Stimulated activated CD8-positive, alpha-beta memory T cell treated with anti-CD3 and anti-CD28 coated beads, Interleukin-2, amount 100 ng/mL, for 1 hour (primary cell): ENCODE data around the gene SLC35E2B.

ENCODE experiments used
- DNase-seq, 2 donors: peaks; one replicate each; pipeline ENCODE4 v3.0.0-alpha.2; 2020; ENCODE audit warnings: low read depth in 2 of 2

The SLC35E2B gene

GRCh38 chr1:1624443-1625403 lies 67.9 kb downstream of the SLC35E2B start:
- no peak for DNase-seq

- no peak for DNase-seq
These were observed 68.8 kb downstream of the SLC35E2B start for GRCh38 chr1:1623631-1624442.

- DNase-seq, result no peak
These were observed 69.4 kb downstream of the SLC35E2B start for GRCh38 chr1:1623181-1623630.

DNA sequence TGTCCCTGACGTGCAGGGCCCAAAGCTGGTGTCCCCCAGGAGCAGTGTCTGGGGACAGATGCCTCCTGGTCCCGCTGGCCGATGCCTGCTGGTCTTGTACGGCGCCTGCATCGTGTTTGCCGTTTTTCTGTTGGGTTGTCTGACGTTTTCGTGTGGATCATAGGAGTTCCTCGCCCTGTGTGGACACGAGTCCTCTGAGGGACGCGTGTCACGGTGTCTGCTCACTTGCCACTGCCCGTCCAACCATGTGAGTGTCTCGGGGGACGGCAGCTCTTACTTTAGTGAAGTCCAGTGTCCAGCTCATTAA lies 69.9 kb downstream of the SLC35E2B start:
- no peak for DNase-seq

- DNase-seq, result no peak
These were observed 70.4 kb downstream of the SLC35E2B start for GRCh38 chr1:1622010-1622787.

DNA sequence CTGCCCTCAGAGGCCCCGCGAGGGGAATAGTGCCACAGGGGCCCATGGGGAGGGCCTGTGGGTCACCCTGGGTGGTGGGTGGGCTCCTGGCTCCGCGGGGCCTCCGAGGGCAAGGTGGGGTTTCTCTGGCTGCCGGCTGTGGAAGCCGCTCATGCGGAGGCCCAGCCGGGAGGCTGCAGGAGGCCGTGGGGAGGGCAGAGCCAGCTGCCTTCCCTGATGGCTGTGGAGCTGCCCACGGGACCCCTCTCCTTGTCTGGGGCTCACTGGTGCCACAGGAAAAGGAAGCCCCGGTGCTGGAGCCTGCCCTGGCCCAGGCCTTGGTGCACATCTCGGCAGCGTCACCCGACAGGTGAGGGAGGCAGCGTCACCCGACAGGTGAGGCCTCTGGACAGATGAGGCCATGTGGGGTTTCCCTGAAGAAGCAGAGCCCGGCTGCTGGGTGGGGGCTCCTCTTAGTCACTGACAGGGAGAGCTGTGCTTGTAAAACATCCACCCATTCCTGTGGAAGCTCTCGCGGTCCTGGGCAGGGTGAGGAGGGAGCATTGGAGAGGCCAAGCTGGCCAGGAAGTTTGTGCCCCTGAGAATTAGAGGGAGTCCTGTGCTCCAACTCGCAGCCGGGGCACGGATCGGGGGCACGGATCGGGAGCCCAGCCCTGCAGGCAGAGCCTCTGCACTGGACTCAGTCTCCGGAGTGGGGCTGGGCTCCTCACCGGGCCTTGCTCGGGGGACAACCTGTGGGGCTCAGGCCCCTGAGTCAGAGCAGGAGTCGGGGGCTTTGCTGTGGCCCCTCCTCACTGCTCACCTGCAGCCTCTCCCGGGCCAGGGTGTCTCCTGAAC lies 71.2 kb downstream of the SLC35E2B start:
- DNase-seq, result no peak

- no peak for DNase-seq
These were observed 72.0 kb downstream of the SLC35E2B start for GRCh38 chr1:1620433-1621139.

GRCh38 chr1:1619917-1620361 lies 72.7 kb downstream of the SLC35E2B start:
- DNase-seq, result no peak

GRCh38 chr1:1618396-1619068 lies 74.1 kb downstream of the SLC35E2B start:
- no peak for DNase-seq

DNA sequence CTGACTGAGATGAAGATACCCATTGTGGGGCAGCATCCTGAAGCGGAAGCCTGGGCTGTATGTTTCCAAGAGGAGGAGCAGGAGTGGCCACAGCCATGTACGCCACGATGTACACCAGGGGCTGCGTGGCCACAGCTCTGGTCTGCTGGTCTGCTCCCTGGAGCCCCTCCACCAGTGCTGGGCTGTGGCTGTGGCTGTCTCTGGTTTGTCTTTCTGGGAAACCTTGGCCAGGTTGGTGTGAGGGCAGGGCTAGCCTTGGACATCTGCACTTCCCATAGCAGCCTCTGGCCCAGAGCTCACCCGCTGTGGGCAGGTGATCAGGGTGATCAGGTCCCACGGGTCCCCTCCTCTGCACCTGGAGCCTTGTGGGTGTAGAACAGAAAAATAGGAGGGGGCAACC lies 74.7 kb downstream of the SLC35E2B start:
- no peak for DNase-seq

- DNase-seq, result no peak
These were observed 75.1 kb downstream of the SLC35E2B start for GRCh38 chr1:1617516-1617915.

GRCh38 chr1:1616838-1617237 lies 75.8 kb downstream of the SLC35E2B start:
- no peak for DNase-seq

- no peak for DNase-seq
These were observed 76.4 kb downstream of the SLC35E2B start for GRCh38 chr1:1616045-1616790.

GRCh38 chr1:1615256-1616044 lies 77.1 kb downstream of the SLC35E2B start, which contains the start of gene MIB2:
MIB2 (plus strand) TSS chr1:1615500; CDS start chr1:1623453, 7,953 bp downstream.
- peak; percentile 97 for DNase-seq

GRCh38 chr1:1614954-1615255 lies 77.7 kb downstream of the SLC35E2B start:
- no peak for DNase-seq

GRCh38 chr1:1614204-1614953 lies 78.2 kb downstream of the SLC35E2B start:
- no peak for DNase-seq

GRCh38 chr1:1613509-1614082 lies 79.0 kb downstream of the SLC35E2B start:
- no peak for DNase-seq
